Gastrocnemius medialis (tissue), 4 donors: ENCODE results near the gene DIPK1C. TPM values are rescaled to one million over a fixed set of nuclear protein-coding genes. Genes with fewer than 3 reads are reported as not detected.

Experiments used
- ATAC-seq, 2 donors: fragments of 150-250 bp; one replicate each; pipeline ENCODE4 v1.9.1; 2016
- DNase-seq, 2 donors: peaks; one replicate each; pipeline ENCODE4 v3.0.0-alpha.2; 2019
- H3K27ac ChIP-seq, 4 donors: fragments of 200-600 bp; sonication (generic); 1 replicate in 1 of 4; 2 replicates in 3 of 4; pipeline ENCODE4 v1.5.1; 2016 to 2018; ENCODE audit warnings: mild to moderate bottlenecking in 2 of 4, moderate library complexity in 1 of 4
- H3K27me3 ChIP-seq, 3 donors: fragments of 200-600 bp; sonication (generic) in 2 of 3; 1 replicate in 1 of 3; 2 replicates in 2 of 3; pipeline versions ENCODE4 v1.5.1 to v1.6.0; 2016 to 2019; ENCODE audit warnings: mild to moderate bottlenecking in 1 of 3, moderate library complexity in 1 of 3
- H3K36me3 ChIP-seq, 2 donors: fragments of 200-600 bp; sonication (generic) in 1 of 2; one replicate each; pipeline ENCODE4 v1.5.1; 2017 to 2018
- H3K4me1 ChIP-seq, 2 donors: fragments of 200-600 bp; sonication (generic) in 1 of 2; one replicate each; pipeline ENCODE4 v1.5.1; 2016 to 2017; ENCODE audit warnings: mild to moderate bottlenecking in 2 of 2
- H3K4me3 ChIP-seq, 4 donors: fragments of 200-600 bp; sonication (generic) in 3 of 4; 1 replicate in 1 of 4; 2 replicates in 3 of 4; pipeline ENCODE4 v1.5.1; 2016 to 2019; ENCODE audit warnings: mild to moderate bottlenecking in 2 of 4
- H3K9me3 ChIP-seq, 3 donors: fragments of 200-600 bp; sonication (generic) in 2 of 3; 1 replicate in 1 of 3; 2 replicates in 2 of 3; pipeline ENCODE4 v1.5.1; 2016 to 2019
- CTCF ChIP-seq, 5 experiments: fragments of 450-650 bp in 3 of 5; fragments of 200-600 bp in 2 of 5; sonication (generic) in 2 of 5; IDR thresholded peaks in 4 of 5; conservative IDR thresholded peaks in 1 of 5; 1 replicate in 4 of 5; 2 replicates in 1 of 5; pipeline ENCODE4 v1.5.1; 2016 to 2019; ENCODE audit warnings: antibody characterized with exemption in 5 of 5, mild to moderate bottlenecking in 3 of 5, moderate library complexity in 3 of 5
- POLR2A ChIP-seq, 2 donors: fragments of 450-650 bp; IDR thresholded peaks; one replicate each; pipeline ENCODE4 v1.6.1; 2017; ENCODE audit warnings: antibody characterized with exemption in 2 of 2, mild to moderate bottlenecking in 2 of 2, moderate library complexity in 2 of 2
- in situ Hi-C, 4 donors: fragments of 200-750 bp; cut with MboI; loops; one replicate each; pipeline versions ENCODE4 v1.15.0 to v1.8.0; 2017; ENCODE audit warnings: low sequenced_read_pairs in 4 of 4
- intact Hi-C: fragments of 100-400 bp; cut with DNase I; formaldehyde crosslinking; loops from one replicate; pipeline ENCODE4 v1.15.1; 2023; ENCODE audit warnings: low total_unique reads
- total RNA-seq, 4 donors: library from RNA; depleted of rRNA; stranded (reverse); fragments of >200 nt; gene quantifications; one replicate each; pipeline versions ENCODE4 v1.1.0 to v1.2.3, GENCODE V29; 2016

The DIPK1C gene
- total RNA-seq, 4 donors from 2014 or later: 0.07 to 2.0 TPM; not detected in 2

GRCh38 chr18:74427442-74428112 lies 29.5 kb downstream of the DIPK1C start:
- in situ Hi-C loops (no loop called here), intact Hi-C loops (no loop called here)
- Histone ChIP-seq H3K36me3 (no peaks in the 10 kb centered on the region), H3K4me1 (no peaks in the 10 kb centered on the region), H3K4me3 (no peak overlapping the region), H3K27ac (no peak overlapping the region), H3K9me3 (no peaks in the 10 kb centered on the region), H3K27me3 (no peaks in the 10 kb centered on the region)
- DNase-seq (no peak), ATAC-seq (no peak)
- TF ChIP-seq POLR2A (IDR thresholded peaks at IDR 0.05) (no peak), CTCF (IDR thresholded peaks at IDR 0.05 in 4 of 5, conservative IDR thresholded peaks at IDR 0.05 in 1 of 5) (no peak)

- no peaks in the 10 kb centered on the region for H3K4me1 ChIP-seq
- in situ Hi-C loops (no loop called here), intact Hi-C loops (no loop called here)
- no peaks in the 10 kb centered on the region for H3K9me3 ChIP-seq
- no peak overlapping the region for H3K27ac ChIP-seq
- no peak for DNase-seq
- H3K4me3 ChIP-seq: no peak overlapping the region
- H3K27me3 ChIP-seq: no peaks in the 10 kb centered on the region
- TF ChIP-seq POLR2A (IDR thresholded peaks at IDR 0.05) (no peak), CTCF (IDR thresholded peaks at IDR 0.05 in 4 of 5, conservative IDR thresholded peaks at IDR 0.05 in 1 of 5) (no peak)
- H3K36me3 ChIP-seq: no peaks in the 10 kb centered on the region
- ATAC-seq: no peak
These were observed 31.2 kb downstream of the DIPK1C start for GRCh38 chr18:74425876-74426275.

- Histone ChIP-seq H3K27ac (no peak overlapping the region), H3K4me3 (no peak overlapping the region), H3K9me3 (no peaks in the 10 kb centered on the region), H3K27me3 (no peaks in the 10 kb centered on the region), H3K36me3 (no peaks in the 10 kb centered on the region), H3K4me1 (no peaks in the 10 kb centered on the region)
- ATAC-seq: no peak
- TF ChIP-seq POLR2A (IDR thresholded peaks at IDR 0.05) (no peak), CTCF (IDR thresholded peaks at IDR 0.05 in 4 of 5, conservative IDR thresholded peaks at IDR 0.05 in 1 of 5) (no peak)
- intact Hi-C loops: no loop called here
- in situ Hi-C loops: no loop called here
- no peak for DNase-seq
These were observed 31.9 kb downstream of the DIPK1C start for GRCh38 chr18:74425161-74425560.

GRCh38 chr18:74422541-74422940 lies 34.6 kb downstream of the DIPK1C start:
- in situ Hi-C loops (no loop called here), intact Hi-C loops (no loop called here)
- H3K4me1 ChIP-seq: peaks cover 0 to under 1% of the 10 kb centered on the region in 2 donors
- DNase-seq (no peak), ATAC-seq (no peak)
- no peak overlapping the region for H3K27ac ChIP-seq
- no peaks in the 10 kb centered on the region for H3K9me3 ChIP-seq
- TF ChIP-seq CTCF (IDR thresholded peaks at IDR 0.05 in 4 of 5, conservative IDR thresholded peaks at IDR 0.05 in 1 of 5) (no peak), POLR2A (IDR thresholded peaks at IDR 0.05) (no peak)
- no peak overlapping the region for H3K4me3 ChIP-seq
- H3K27me3 ChIP-seq: no peaks in the 10 kb centered on the region
- H3K36me3 ChIP-seq: no peaks in the 10 kb centered on the region

GRCh38 chr18:74420926-74421325 lies 36.2 kb downstream of the DIPK1C start:
- no peak for DNase-seq
- no peak overlapping the region for H3K27ac ChIP-seq
- no peaks in the 10 kb centered on the region for H3K9me3 ChIP-seq
- TF ChIP-seq POLR2A (IDR thresholded peaks at IDR 0.05): no peak
- no peak for TF ChIP-seq CTCF (IDR thresholded peaks at IDR 0.05 in 4 of 5, conservative IDR thresholded peaks at IDR 0.05 in 1 of 5)
- no peaks in the 10 kb centered on the region for H3K36me3 ChIP-seq
- no peak overlapping the region for H3K4me3 ChIP-seq
- ATAC-seq: no peak
- peaks cover 0 to 5% of the 10 kb centered on the region in 2 donors for H3K4me1 ChIP-seq
- no peaks in the 10 kb centered on the region for H3K27me3 ChIP-seq
- in situ Hi-C loops: no loop called here
- intact Hi-C loops: no loop called here
